GM18517 (cell line): Measurements from ENCODE around the gene COL6A1.

Source experiments
- ATAC-seq: cut with Tn5 transposase; IDR thresholded peaks from one replicate; pipeline ENCODE4 v1.9.1; 2021; ENCODE audit warnings: mild to moderate bottlenecking, moderate library complexity; ENCODE audit not compliant: unreplicated experiment

The COL6A1 gene

DNA sequence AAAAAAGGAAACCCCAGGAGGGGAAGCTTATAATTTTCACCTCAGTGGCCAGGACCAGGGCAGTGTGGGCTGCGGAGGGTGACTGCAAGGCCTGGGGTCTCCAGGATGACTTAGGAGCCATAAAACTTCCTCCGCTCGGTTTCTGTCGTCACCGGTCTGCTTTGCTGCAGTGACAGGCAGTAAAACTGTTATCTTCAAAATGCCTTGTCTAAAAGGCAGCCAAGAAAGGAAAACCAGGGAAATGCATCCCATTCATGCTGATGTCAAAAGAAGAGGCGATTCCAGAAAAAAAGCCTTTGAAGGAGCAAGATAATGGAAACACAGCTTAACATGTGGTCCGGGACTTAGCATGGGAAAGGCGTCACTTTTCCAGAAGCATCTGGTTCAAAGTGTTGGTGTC is 42.0 kb downstream of the COL6A1 start:
- ATAC-seq, result no peak

DNA sequence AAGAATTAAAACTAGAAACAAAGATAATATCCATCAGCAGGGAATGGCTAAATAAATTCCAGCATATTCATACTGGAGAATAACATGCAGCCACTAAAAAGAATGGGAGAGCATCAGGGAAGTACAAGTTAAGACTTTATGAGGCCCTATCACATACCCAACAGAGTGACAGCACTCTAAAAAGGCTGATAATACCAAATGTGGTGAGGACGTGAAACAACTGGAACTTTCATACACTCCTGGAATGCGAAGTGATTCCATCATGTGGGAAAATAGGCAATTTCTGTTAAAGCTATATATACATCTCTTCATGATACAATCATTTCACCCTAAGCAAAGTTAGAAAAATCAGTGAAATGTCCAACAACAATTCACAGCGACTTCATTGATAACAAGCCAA is 42.6 kb downstream of the COL6A1 start:
- no peak for ATAC-seq

DNA sequence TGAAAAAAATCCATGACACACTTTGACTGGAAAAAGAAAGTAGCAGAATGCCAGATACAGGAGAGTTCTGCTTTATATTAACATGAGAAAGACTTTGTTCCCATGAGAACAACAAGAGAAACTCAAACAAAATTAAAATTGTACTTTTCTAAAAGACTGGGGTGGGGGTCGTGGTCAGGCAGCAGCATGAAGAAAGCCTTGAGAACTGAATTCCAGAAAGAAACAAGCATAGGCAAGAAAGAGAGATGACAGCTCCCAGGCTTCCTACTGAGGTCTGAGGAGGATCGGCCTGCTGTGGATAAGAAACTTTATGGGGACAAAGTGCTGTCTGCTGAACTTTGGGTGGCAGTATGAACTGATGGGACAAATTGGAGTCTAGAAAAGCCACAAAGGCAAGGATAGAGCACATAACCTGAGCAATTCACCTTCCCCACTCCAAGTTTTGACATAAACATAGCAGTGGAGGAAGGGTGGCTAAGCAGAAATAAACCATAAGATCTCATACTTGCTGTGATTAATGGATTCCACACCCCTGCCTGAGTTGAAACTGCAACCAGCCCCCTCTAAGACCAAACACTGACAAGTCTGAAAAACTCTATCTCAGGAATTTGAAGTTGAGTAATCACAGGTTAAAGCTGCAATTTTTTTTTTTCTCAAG is 43.7 kb downstream of the COL6A1 start:
- ATAC-seq, result no peak

DNA sequence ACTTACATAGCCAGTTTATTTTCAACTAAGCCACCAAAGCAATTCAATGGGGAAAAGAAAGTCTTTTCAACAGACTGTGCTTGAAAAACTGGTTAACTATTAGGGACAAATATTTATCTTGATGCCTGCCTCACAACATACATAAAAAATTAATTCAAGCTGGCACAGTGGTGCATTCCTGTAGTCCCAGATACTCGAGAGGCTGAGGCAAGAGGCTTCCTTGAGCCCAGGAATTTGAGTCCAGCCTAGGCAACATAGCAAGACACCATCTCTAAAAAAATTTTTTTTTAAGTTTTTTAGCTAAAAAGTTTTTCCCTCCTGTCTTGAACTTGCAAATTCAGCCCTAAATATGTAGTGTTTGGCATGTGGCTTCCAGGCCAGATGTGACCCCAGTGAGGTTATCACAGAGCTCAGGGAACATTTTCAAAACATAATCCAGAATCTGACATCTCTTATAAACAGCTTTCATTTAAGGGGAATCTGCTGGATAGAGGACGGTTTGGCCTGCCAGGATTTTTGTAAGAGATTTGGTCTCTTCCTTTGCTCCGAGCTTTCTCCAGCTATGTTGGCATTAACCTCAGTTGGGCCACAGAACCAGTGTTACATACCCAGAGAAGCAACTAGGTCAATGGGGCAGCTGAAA is 46.4 kb downstream of the COL6A1 start:
- no peak for ATAC-seq

DNA sequence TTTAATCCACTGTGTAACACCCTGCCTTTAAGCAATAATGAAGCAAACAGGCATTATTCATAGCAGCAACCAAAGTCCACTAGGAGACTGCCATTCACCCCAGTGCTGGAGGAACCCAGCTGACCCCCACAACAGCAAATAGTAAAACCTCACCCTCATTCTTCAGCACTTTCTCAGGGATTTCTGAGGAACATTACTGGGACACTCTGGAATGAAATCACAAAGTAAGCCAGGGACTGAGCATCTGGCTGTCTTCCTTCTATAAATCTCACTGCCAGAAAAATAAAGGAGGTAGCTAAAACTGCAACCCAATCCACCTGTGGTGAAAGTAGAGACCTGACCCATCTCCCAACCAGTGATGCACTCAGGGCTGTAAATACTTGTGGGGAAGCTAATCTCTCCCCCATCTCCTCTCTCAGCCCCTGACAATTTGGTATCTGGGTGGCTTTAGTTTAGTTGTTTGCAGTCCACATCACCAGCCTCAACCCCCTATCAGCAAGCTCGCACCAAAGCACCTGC is 47.1 kb downstream of the COL6A1 start:
- no peak for ATAC-seq

DNA sequence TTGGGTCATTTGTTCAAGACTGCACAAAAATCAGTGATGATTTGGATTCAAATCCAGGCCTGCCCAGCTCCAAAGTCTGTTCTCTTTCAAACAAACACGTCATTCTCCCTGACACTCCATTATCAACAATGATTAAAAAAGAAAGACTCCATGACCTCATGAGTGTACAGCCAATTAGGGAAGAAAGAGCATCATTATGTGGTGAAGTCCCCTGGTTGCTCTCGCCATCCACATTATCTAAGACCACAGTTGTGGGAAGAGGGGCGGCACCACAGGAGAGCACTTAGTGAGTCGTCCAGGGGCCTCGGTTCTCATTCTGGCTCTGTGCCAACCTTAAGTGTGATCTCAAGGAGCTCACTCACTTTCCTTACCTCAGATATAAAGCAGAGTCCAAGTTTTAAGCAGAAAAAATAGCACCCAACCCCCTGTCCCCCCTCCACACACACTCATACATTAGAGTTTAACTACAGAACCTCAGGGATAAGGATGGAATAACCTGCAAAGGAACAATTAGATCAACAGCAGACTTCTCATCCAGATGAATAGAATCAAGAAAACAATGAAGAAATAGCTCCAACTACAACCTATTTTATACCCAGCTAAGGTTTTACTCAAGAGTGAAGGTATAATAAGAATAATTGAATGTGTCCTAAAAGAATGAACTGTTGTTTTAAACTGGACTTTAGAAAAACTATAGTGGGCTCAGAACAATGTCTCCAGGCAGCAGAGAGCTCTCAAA is 47.8 kb downstream of the COL6A1 start:
- ATAC-seq, result no peak

DNA sequence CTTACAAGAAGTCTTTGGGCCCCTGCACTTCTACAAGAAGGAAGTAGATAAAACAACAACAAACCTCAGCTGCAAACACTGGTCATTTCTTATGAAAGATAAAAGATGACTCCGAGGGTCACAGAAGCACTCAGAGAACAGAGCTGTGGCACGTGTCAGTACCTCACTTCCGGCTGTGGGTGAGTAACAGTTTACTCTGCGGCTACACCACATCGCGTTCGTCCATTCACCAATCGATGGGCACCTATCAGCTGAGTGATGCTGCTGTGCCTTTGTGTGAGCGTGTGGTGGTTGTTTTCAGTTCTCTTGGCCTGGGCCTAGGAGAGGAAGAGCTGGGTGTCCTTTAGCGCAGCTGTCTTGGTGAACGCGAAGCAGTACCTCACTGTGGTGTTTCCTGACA is 49.9 kb downstream of the COL6A1 start:
- ATAC-seq, result no peak

DNA sequence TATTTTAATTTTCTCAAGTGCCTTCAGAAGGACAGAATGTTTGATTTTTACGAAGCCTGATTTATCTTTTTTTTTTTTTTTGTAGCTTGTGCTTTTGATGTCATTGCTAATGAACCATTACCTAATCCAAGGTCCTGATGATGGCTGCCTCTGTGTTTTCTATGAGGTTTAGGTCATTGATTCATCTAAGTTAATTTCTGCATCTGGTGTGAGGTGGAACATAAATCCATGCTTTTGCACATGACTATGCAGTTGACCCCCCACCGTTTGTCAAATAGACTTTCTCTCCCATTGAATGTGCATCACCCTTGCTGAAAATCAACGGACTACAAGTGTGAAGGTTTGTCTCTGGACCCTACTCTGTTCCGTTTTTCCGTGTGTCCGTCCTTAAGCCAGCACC is 50.5 kb downstream of the COL6A1 start:
- ATAC-seq, result no peak

DNA sequence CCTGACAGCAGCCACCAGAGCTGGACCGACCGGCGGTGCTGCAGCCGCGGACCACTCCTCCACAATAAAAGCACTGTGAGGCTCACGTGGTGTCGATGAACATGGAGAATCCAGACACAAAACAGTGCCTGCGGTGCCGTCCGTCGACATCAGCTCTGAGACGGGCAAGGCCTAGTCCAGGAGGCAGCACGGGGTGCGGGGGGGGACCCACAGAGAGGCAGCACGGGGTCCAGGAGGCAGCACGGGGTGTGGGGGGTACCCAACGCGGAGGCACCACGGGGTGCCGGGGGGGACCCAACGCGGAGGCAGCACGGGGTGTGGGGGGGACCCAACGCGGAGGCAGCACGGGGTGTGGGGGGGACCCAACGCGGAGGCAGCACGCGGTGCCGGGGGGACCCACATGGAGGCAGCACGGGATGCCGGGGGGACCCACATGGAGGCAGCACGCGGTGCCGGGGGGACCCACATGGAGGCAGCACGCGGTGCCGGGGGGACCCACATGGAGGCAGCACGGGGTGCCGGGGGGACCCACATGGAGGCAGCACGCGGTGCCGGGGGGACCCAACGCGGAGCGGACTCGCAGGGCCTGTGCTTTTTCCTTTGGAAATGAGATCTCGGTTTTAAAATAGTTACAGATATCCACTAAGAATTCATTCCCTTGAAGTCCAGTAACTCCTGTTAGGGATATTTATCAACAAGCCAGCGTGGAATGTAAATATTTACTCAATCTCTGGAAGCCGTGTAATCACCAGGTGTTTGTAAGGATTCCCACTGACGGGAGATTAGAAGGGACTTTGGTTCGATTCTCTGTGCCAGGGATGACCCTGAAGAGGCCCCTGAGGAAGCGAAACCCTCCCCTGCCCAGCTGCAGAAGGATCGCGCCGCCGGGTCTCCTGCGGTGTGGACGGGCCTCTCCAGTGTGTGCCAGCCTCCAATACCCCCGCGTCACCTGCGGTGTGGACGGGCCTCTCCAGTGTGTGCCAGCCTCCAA is 52.1 kb downstream of the COL6A1 start:
- no peak for ATAC-seq

DNA sequence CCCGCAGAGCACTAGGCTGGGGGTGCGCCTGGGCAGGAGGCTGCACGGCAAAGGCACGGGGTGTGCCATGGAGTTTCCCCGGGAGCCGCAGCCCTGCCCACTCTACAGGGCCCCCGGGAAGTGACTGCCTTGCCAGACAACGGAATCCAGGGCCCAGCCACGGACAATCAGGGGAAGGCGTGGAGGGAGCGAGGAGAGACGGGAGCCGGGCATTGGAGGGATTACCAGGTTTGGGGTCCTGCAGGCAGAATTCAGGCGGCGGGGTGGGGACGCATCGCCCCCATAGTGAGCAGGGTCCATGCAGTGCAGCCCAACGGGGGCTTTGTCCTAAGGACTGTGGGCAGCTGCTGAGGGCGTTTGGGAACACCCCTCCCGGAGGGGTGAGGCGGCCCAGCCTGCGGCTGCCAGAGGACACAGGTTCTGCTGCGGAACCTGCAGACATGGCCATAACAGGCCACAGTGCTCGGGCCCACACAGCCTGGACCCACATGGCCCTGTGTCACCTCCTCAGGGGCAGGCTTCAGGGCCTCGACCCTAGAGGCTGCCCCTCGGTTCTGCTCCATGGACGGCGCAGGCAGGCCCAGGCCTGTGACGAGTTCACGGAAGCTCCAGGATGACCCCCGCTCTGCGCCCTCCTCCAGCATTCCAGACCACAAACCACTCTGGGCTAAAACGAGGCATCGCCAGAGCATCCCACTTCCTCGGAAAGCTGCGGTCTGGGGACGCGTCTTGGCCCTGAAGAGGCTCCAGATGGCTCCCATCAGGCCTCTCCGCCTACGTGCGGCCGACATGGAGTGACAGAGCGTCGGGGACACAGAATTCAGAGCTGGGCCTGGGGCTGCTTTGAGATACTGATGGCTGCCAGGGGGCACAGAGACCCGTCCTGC is 54.5 kb downstream of the COL6A1 start:
- no peak for ATAC-seq

DNA sequence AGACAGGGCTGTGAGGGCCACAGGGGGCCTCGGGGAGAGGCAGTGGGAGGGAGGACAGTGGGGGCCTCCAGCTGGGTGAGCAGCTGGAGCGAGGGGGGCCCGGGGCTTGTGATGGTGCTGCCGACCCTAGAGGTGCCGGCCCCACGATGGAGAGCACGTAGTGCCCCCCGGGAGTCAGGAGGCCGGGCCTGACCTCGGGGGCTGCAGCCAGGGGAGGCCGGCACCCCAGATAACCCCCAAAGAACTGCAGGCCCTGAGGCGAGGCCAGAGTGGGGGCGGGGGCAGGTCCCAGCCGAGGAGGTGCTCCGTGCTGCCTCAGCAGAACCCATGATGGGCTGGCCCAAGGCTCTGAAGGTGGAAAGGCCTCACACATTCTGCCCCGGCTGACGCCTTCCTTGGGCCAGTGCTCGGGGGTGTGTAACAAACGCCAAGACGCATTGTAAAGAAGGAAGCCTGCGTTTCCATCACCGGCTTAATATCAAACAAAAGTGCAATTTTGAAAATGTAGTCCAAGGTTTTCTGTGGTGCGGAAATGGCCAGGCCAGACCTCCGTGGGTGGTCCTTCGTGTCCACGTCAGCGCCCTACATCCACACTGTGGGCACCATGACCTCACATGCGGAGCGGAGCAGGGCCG is 55.2 kb downstream of the COL6A1 start:
- no peak for ATAC-seq

DNA sequence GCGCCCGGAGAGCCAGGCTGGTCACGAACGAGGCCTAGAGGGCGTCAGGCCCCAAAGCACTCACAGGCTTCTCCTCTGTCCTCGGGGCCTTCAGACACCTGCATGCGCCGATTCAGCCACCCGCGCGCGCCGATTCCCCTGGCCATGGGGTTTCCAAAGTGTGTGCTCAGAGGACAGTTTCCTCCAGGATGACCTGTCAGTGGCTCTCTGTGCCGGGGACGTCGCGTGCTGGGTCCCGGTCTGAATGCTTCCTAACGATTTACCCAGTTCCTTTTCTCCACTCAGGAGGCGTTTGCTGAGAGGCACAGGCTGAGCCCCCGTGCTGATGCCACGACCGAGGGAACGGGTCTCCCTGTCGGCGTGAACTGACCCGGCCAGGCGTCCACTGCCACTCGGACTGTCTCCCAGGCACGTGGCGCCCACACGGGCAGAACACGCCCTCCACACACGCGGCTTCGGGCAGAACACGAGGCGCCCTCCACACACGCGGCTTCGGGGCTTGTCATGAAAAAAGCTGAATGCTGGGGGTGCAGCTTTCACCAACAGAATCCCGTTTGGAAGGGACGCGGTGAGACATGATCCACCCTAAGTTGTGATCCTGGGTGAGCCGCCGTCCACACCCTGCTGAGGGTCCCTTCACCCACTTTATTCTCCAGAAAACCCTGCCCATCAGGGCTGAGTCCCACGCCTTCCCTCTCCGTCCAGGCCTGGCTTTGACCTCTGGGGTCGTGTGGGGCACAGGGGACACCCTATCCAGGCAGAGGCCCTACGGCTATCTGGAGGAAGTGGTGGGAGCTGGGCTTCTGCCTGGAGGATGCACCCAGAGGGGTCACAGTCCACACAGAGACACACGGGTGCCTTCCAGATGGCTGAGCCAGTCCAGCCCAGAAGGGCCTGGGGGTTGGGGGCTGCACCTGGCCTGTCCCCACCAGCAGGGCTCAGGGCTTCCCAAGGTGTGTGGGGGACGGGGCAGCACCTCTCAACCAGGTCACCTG is 56.1 kb downstream of the COL6A1 start:
- no peak for ATAC-seq

DNA sequence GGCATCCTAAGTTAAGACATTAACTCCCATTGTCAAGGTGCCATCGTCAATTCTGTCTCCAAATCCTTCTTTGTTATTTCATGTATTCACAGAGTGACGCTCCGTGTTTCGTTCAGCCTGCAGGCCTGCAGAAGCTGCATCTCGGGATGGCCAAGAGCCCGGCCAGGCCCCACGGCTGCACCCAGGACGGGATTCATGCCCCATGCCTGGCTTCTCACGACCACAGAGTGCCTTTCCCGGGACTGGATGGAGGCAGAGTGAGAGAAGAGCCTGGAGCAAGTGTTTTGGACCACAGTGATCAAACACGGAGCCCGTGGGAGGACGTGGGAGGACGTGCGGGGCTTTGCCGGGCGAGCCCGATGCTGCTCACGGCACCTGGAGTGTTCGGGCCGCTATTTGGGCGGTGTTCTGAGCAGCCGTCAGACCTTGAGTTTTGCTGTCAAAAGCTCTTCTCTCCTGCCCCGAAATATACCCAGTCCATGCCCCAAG is 56.8 kb downstream of the COL6A1 start:
- no peak for ATAC-seq

DNA sequence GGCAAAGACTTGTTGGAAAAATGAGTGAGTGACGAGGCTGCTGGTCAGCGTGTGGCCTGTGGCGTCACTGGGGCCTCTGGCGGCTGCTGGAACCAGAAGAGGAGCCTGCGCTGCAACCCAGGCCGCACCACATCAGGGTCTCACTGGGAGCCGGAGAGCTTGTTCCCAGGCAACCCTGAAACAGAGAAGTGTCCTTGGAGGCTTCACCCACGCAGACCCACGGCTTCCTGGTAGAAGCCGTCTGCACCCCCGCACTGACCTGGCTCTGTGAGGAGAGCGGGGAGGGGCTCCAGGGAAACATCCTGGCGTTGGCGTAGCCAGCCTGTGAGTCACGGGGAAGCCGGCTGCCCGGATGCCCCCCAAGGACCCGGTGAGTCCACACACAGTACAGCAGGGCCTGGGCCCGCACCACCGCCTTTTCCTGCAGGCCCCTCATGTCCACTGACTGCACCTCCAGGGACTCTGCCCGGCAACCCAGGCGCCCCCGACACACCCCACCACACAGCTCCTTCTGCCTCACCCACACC is 57.4 kb downstream of the COL6A1 start:
- ATAC-seq, result no peak

DNA sequence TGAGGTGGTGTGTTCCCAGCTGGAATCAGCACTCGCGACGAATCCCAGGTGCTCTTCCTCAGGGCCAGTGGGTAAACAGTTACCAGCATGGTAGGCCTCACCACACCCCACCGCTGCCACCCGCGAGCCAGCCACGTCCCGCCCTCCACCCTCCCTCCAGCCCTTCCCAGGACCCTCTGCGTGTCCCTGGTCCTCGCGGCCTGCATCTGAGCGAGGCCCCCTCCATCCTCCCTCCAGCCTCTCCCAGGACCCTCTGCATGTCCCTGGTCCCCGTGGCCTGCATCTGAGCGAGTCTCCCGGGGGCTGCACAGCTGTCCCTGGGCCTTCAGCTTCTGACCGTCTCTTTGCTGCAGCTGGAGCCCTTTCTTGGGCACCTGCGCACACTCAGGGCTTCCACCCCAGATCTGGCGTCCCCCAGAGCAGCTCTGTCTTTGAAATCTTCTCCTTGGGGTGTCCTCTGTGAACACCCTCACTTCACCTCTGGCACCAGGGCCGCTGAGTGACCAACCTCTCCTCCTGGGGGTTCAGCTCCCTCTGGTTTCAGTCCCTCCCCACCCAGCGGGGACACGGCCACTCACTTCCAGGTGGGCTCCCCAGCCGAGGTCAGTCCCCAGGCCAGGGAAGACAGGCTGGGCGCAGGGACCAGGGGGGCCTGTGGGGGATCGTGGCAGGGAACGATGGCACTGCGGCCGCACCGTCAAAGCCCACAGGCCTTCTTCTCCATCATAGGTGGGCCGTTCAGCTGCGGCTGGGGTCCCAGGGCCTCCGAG is 58.5 kb downstream of the COL6A1 start:
- no peak for ATAC-seq

DNA sequence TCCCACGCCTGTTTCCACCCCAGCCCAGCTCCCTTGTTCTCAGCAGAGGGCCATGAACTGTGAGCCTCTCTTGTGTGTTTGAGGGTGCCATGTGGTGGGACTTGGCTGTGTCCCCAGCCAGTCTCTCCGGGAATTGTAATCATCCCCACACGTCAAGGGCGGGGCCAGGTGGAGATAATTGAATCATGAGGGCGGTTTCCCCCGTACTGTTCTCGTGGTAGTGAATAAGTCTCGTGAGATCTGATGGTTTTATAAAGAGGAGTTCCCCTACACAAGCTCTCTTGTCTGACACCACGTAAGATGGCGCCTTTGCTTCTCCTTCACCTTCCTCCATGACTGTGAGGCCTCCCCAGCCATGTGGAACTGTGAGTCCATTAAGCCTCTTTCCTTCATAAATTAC is 59.1 kb downstream of the COL6A1 start:
- no peak for ATAC-seq

DNA sequence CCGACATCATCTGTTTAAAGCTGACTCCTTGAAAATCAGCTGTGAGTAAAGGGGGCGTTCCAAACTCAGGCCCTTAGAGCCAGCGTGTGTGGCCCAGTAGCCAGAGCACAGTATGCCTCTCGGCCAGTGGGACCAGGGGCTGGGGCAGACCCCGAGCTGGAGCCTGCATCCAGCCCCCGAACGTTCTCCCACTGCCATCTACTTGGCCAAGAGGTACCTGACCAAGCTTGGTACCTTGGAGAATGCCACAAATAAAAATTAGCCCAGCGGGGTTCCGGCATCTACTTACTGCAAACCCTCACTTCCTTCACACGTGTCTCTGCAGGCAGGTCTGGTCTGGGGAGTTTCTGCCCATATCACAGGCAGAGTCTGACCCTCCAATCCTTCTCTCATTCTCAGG is 59.6 kb downstream of the COL6A1 start:
- no peak for ATAC-seq
